HG02798 (cell line): Measurements from ENCODE around the gene C4orf33.
A peak's percentile ranks its signal among the peaks of the same experiment; 100 is the strongest.
"Not testable (repeated sequence)": the region's sequence is repeated elsewhere in the genome, so short reads cannot be mapped to it uniquely, and the experiment has no call there.

Source experiments
- ATAC-seq: cut with Tn5 transposase; IDR thresholded peaks from one replicate; pipeline ENCODE4 v1.9.1; 2021; ENCODE audit warnings: mild to moderate bottlenecking; ENCODE audit not compliant: unreplicated experiment, poor library complexity

Gene C4orf33, protein sequence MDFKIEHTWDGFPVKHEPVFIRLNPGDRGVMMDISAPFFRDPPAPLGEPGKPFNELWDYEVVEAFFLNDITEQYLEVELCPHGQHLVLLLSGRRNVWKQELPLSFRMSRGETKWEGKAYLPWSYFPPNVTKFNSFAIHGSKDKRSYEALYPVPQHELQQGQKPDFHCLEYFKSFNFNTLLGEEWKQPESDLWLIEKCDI

DNA sequence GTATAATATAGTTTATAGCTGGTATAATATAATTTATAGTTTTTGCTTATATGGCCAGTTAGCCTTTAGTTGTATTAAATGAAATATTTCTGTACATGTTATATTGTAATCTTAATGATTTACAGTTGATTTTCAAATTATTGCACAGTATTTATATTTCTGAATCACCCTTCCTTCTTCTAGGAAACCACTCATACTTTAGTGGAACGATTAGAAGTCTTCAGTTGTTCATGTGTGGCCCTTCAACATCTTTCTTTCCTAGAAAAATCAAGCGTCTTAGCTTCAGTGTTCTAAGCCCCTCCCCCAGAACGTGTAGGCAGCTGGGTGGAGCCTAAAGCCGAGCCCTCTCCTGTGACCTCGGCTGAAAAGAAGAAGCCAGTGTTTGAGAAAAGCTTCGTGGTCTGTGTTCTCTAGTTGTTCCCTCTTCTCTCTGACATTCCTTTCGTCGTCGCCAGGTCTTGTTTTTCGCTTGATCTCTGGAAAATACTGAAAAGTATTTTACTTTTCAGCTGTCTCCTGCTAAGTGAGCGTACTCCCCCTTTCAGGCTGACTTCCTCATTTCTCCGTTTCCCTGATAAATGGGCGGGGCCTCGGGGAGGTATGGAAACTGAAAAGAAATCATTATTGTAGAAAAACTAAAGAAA, at the start of gene C4orf33:
Gene C4orf33, plus strand, starts transcription at position 342 of the 644 bp plus-strand sequence. CDS start 6,459 bp downstream, outside the sequence.
- peak; percentile 51 for ATAC-seq

DNA sequence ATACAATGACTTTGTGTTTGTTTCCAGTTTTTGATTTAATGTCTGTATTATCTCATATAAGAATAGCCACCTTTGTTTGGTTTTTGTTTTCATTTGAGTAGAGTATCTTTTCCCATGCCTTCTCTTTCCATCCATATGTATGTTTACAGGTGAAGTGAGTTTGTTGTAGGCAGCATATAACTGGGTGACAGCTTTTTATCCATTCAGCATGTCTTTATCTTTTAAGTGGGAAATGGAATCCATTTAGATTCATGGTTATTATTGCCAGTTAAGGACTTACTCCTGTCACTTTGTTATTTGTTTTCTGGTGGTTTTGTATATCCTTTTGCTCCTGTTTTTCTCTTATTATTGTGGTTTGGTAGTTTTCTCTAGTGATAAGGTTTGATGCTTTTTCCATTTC, 36.9 kb upstream of the C4orf33 start:
- no peak for ATAC-seq

DNA sequence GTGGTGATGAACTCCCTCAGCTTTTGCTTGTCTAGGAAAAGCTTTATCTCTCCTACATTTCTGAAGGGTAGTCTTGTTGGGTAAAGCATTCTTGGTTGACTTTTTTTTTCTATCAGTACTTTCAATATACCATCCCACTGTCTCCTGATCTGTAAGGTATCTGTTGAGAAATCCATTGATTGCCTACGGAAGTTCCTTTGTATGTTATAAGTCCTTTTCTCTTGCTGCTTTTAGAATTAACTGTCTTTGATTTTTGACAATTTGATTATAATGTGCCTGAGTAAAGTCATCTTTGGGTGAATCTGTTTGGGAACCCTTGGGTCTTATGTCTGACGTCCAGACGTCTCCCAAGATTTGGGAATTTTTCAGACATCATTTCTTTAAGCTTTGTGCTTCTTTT, 33.4 kb upstream of the C4orf33 start:
- ATAC-seq, result no peak

- ATAC-seq, result no peak
Observed at GRCh38 chr4:129063640-129064039, 32.3 kb upstream of the C4orf33 start.

DNA sequence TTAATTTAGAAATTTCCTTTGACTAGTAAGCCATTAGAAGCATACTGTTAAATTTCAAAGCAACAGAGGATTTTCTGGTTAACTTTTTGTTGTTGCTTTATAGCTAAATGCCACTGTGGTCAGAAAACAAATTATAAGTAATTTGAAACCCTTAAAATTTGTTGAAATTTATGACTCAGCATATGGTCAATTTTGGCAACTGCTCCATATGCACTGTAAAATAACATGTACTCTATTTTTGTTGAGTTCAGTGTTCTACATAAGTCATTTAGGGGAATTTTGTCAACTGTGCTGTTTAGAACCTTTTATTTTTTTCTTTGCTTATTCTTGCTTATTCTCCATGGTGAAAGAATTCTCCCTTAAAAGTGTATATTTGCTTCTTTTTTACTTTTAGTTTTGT, 31.2 kb upstream of the C4orf33 start:
- no peak for ATAC-seq

- not testable (repeated sequence) for ATAC-seq
Observed at GRCh38 chr4:129069537-129069936, 26.4 kb upstream of the C4orf33 start.

DNA sequence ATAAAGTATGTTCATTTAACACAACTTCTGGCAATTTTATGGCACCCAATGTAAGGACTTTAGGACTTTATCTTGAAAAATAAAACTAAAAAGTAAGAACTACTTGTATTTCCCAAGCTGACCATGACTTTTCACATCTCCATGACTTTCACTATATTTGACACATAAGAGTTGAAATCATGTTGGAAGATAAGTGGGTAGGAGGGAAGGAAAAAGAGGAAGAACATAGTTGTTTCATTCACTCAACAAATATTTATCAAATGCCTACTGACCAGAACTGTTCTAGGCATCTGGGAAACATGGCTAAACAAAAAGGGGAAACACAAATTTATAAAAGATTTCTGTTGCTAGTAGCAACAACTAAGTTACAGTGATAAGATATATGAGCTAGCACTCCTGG, 18.6 kb upstream of the C4orf33 start:
- no peak for ATAC-seq

- no peak for ATAC-seq
Observed at GRCh38 chr4:129080129-129080528, 15.8 kb upstream of the C4orf33 start.

DNA sequence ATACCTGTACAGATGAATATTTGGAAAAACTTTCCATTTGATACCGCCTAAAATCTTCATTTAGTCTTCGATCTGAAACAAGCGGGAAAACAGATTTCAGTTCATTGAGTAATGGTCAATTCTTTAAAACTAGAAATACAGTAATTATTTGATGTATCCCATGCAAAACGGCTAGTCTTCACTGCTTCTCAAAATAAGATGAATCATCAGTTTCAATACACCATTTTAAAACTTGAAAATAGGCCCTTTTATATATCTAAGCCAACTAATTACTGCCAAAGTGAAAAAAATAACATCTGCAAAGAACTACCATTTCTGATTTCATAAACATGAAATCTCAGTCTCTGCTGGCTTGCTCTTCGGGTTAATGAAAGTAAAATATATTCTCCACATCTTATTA, 13.7 kb upstream of the C4orf33 start:
- ATAC-seq, result no peak

DNA sequence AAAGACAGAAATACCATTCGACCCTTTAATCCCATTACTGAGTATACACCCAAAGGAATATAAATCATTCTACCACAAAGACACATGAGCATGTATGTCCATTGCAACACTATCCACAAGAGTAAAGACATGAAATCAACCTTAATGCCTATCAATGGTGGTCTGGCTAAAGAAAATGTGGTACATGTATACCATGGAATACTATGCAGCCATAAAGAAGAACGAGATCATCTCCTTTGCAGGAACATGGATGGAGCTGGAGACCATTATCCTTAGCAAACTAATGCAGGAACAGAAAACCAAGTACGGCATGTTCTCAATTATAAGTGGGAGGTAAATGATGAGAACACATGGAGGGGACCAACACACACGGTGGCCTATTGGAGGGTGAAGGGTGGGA, 10.5 kb upstream of the C4orf33 start:
- no peak for ATAC-seq

DNA sequence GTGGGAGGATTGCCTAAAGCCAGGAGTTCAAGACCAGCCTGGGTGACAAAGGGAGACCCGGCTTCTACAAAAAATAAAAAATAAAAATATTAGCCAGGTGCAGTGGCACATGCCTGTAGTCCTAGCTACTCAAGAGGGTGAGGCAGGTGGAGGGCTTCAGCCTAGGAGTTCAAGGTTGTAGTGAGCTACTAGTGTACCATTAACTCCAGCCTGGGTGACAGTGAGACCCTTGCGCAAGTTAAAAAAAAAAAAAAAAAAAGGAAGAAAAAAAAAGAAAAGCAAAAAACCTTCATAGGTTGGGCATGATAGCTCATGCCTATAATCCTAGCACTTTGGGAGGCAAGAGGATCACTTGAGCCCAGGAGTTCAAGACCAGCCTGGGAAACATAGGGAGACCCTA, 8.4 kb upstream of the C4orf33 start:
- no peak for ATAC-seq

DNA sequence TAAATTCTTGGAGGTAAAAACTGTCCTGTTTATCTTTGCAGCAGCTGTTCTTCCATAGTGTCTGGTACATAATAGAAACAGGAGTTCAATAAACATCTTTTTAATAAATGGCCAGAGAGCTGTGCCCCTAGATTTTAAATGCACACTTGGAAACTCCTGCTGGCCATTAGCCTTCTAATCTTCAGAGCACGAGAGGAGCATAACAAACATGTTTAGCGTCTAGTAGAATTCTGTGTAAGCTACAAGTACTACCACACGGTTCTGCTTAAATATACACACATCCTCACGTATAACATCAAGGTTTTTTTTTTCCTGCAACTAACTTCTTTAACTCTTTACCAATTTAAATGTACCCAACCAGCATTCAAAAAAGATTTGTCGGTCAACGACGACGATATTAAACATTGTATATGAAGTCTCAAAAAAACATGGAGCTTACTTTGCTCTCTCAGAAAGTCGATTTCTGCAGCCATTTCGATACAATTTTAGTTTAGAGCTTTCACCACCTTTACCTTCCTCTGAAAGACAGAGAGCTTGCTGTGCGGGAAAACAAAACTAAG, 3.2 kb upstream of the C4orf33 start:
- ATAC-seq, result no peak

- ATAC-seq, result peak; percentile 95
Observed at GRCh38 chr4:129093191-129093920, 2.6 kb upstream of the C4orf33 start, which contains the start of gene SCLT1. SCLT1 (minus strand) TSS chr4:129093539; CDS start chr4:129093103, 436 bp downstream.

DNA sequence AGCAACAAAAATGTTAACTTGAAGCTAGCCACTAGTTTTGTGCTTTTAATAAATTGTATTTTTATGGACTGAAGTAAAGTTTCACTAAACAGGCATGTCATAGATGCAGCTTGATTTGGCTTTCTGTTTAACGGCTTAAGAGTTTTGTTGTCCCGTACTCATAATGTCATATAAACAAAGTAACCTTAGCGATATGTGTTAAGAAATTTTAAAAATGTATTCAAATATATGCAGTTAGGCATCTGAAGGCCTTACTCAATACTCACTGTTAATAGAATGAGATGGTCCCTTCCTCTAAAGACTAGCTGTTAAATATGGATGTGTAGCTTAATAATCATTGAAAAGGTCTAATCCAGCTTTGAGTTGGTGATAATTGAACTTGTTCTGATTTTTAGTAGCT, 1.6 kb upstream of the C4orf33 start:
- no peak for ATAC-seq

- ATAC-seq, result no peak
Observed at GRCh38 chr4:129098531-129099001, 2.6 kb downstream of the C4orf33 start.

DNA sequence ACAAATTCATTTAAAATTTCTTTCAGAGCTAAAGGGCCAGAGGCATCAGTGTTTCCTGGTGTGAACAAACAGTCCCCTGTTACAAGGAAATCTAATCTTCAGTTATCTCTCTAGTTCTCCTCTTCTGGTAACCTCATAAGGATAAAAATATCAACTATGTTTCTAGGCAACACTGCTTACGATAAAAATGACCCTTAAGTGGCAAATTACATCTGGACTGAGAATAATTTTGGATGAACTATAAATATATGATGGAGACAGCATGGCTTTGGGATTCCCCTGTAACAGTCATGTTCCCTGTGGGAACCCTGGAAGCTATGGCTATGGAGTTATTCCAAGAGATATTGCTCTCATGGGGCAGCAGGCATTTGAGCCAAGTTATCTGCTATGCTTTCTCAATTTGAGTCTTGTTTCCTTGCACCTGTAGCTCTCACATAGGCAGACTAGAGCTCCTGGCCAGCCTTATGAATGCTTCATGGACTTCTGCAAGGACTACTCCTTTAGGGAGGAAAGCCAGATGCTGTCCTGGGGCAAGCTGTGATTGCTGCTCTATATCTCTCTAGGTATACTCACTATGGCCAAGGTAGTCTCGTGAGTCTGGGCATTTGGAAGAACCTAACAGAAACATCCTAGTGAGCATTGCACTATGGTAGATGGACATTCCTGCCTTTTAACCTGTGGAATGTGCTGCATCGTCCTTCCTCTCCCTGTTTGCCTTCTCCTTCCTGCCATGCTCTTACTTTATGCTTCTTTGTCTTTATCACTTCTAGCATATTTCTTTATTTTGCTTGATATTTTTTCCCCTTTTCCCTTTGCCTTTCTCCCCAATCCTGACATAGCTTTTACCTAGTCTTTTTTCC, 14.2 kb downstream of the C4orf33 start:
- ATAC-seq, result no peak

DNA sequence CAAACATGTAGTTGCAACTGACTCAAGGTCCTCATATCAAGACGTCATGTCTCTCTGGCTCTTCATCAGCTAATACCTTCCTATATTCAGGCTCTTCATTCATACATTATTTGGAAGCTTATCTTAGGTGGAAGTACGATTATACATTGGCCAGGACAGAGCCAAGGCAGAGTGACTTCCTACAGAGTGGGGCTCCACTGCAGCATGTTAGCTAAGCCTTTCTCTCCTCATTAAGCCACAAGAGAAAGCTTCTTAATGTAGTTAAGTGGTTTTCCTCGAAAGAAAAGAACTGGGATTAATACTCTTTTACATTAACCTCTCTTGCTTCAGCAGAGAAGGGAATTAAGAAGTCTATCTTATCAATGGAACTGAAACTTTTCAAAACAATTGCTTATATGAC, 15.0 kb downstream of the C4orf33 start:
- no peak for ATAC-seq

- ATAC-seq, result no peak
Observed at GRCh38 chr4:129111919-129112318, 16.0 kb downstream of the C4orf33 start.

GRCh38 chr4:129113434-129113833, 17.5 kb downstream of the C4orf33 start:
- ATAC-seq, result no peak

DNA sequence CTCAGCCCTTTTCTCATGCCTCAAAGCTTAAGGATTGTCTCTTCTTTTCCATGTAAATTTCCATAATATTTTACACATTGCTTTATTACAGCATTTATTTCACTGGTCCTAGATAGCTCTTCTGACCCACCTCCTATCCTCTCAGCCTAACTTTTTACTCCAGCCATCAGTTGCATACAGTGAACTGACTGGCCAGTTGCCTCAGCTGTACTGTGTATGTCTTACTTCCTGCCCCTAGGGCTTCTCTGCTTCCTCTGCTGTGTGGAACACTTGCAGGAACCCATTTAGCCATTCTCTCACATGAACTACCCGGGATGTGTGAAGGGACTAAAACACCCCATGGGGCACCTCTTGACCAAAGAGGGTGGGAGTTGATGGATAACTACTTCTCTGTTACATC, 18.0 kb downstream of the C4orf33 start:
- ATAC-seq, result no peak
